ENCODE data around the gene BEST4. TPM values are rescaled to one million over a fixed set of nuclear protein-coding genes. Genes with fewer than 3 reads are reported as not detected.

Gene BEST4
- total and polyA plus RNA-seq, 2 of the 13 experiments (the other 11 are each of a cell fraction or from before 2014, with no cell fraction given): 0.77 to 1.4 TPM

- TF ChIP-seq HMG20A (CRISPR knock-in tag; IDR thresholded peaks at IDR 0.05; ENCODE audit: borderline replicate concordance) (no peak), SP4 (CRISPR knock-in tag; IDR thresholded peaks at IDR 0.05) (peak; percentile 85), NFYC (CRISPR knock-in tag; IDR thresholded peaks at IDR 0.05) (peak; percentile 57; the same call in 1 of the 2 replicates), JDP2 (CRISPR knock-in tag; IDR thresholded peaks at IDR 0.05; ENCODE audit: borderline replicate concordance) (no peak), GATA4 (IDR thresholded peaks at IDR 0.05; ENCODE audit: borderline replicate concordance, low read depth) (peak; percentile 89), GMEB2 (CRISPR knock-in tag; IDR thresholded peaks at IDR 0.05; ENCODE audit: low read depth) (peak; percentile 74), HMG20B (CRISPR knock-in tag; conservative IDR thresholded peaks at IDR 0.05) (no peak; the same call in 1 of the 2 replicates), ZNF343 (CRISPR knock-in tag; IDR thresholded peaks at IDR 0.05) (0 out of 2 replicates have a peak, but pooled peaks have one; percentile 63), ZSCAN25 (CRISPR knock-in tag; IDR thresholded peaks at IDR 0.05) (no peak; the same call in 1 of the 2 replicates), MTF1 (CRISPR knock-in tag; IDR thresholded peaks at IDR 0.05) (no peak), MAFF (IDR thresholded peaks at IDR 0.05; ENCODE audit: low read depth, low read length) (no peak), AHR (CRISPR knock-in tag; IDR thresholded peaks at IDR 0.05) (0 out of 2 replicates have a peak, but pooled peaks have one; percentile 46), DR1 (CRISPR knock-in tag; IDR thresholded peaks at IDR 0.05) (peak; percentile 97), DNMT1 (CRISPR knock-in tag; IDR thresholded peaks at IDR 0.05) (no peak), POLR2G (IDR thresholded peaks at IDR 0.05; ENCODE audit: low read depth, low read length) (peak; percentile 100), ZNF550 (CRISPR knock-in tag; IDR thresholded peaks at IDR 0.05; ENCODE audit: borderline replicate concordance) (no peak), ZNF639 (CRISPR knock-in tag; conservative IDR thresholded peaks at IDR 0.05) (peak; percentile 37; the same call in 1 of the 2 replicates), RFX1 (IDR thresholded peaks at IDR 0.05) (no peak), ZNF280D (CRISPR knock-in tag; IDR thresholded peaks at IDR 0.05) (0 out of 2 replicates have a peak, but pooled peaks have one; percentile 55), TRIM22 (IDR thresholded peaks at IDR 0.05) (no peak), NBN (conservative IDR thresholded peaks at IDR 0.05) (no peak), ZNF503 (CRISPR knock-in tag; IDR thresholded peaks at IDR 0.05) (peak; percentile 81)
Observed at GRCh38 chr1:44775078-44775929, 12.7 kb downstream of the BEST4 start, which contains the start of gene RPS8 (continued).

All from HepG2 (cell line).